Heart left ventricle (tissue), 13 donors: Measurements from ENCODE around the gene TMIE.

Experiments
- POLR2A ChIP-seq, 2 donors: fragments of 450-650 bp; IDR thresholded peaks; one replicate each; pipeline ENCODE4 v1.6.1; 2017; ENCODE audit warnings: antibody characterized with exemption in 2 of 2, mild to moderate bottlenecking in 2 of 2, moderate library complexity in 2 of 2
- TF ChIP-seq, protein P1 (sequence below), 12 donors: fragments of 200-600 bp; sonication (generic) in 4 of 12; IDR thresholded peaks; one replicate each; pipeline versions ENCODE4 v1.5.0 to v1.8.0; 2018 to 2022; ENCODE audit warnings: antibody characterized with exemption in 12 of 12, mild to moderate bottlenecking in 5 of 12
- donor health status: ischemic (EF 13 %, LVEDD 7.1; RV severe dilation, severe dysfunction).
- donor health status: DM: no; HTN: yes; CAD: no.
- donor health status: DM: no; HTN: no; CAD: no.
- donor health status: ischemic (EF 25% LVEDD 6.9; RV normal size, moderate dysfunction).
- donor health status: ischemic (EF 25% LVEDD 5.7; RV mildly dilated, moderate dysfunction).
- donor health status: ischemic (EF 35%, LVEDD 5.7; RV mildly dilated, moderate dysfunction).
- donor health status: nonischemic (EF 11% LVEDD 7.7; RV severe dilation, severe dysfunction).
- donor health status: DM: yes; HTN: yes; CAD: no.
- donor health status: PGD.
- donor health status: ischemic (EF 29% LVEDD 5.4; RV normal size, mild dysfunction).
- donor health status: nonischemic (EF 23%, LVEDD 6.1; RV moderate dilation, normal function).

DNA sequence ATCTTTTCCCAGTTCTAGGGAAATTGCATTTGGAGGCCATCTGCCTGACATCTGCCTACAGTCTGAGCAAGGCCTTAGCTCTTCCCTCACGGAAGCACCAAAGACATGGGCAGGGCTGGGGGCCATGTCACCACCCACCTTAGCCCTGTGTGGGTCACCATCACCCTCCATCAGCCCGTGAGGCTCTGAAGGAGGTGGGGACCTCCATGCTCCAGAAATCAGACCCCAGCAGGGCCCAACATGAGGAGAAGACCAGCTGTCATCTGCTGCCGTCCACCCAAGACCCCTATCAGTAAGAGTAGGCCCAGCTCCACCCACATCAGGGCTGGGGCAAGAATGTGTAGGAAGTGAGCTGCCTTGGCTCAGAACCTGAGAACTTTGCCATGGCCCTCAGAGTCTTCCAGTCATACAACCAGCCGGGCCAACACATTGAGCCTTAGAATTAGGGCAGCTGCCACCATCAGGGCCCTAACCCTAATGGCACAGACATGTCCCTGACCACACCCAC is 1.9 kb downstream of the TMIE start:
- TF ChIP-seq, protein P1, sequence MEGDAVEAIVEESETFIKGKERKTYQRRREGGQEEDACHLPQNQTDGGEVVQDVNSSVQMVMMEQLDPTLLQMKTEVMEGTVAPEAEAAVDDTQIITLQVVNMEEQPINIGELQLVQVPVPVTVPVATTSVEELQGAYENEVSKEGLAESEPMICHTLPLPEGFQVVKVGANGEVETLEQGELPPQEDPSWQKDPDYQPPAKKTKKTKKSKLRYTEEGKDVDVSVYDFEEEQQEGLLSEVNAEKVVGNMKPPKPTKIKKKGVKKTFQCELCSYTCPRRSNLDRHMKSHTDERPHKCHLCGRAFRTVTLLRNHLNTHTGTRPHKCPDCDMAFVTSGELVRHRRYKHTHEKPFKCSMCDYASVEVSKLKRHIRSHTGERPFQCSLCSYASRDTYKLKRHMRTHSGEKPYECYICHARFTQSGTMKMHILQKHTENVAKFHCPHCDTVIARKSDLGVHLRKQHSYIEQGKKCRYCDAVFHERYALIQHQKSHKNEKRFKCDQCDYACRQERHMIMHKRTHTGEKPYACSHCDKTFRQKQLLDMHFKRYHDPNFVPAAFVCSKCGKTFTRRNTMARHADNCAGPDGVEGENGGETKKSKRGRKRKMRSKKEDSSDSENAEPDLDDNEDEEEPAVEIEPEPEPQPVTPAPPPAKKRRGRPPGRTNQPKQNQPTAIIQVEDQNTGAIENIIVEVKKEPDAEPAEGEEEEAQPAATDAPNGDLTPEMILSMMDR (IDR thresholded peaks at IDR 0.05): no peak
- no peak for TF ChIP-seq POLR2A (IDR thresholded peaks at IDR 0.05)
